ENCODE data around the gene IRF3.

The IRF3 gene

GRCh38 chr19:49664171-49665035 lies 1.3 kb downstream of the IRF3 start:
- DNase-seq (peak; percentile 82 to 85), ATAC-seq (peak; percentile 74)
- peaks cover 45% of the 10 kb centered on the region for H3K4me1 Mint-ChIP-seq
- H3K9me3 Mint-ChIP-seq, result no peaks in the 10 kb centered on the region
- H3K27me3 Mint-ChIP-seq, result no peaks in the 10 kb centered on the region
- peak overlapping the region; percentile 91 to 97 for H3K4me3 Mint-ChIP-seq
- peak overlapping the region; percentile 92 to 97 for H3K27ac Mint-ChIP-seq

DNA sequence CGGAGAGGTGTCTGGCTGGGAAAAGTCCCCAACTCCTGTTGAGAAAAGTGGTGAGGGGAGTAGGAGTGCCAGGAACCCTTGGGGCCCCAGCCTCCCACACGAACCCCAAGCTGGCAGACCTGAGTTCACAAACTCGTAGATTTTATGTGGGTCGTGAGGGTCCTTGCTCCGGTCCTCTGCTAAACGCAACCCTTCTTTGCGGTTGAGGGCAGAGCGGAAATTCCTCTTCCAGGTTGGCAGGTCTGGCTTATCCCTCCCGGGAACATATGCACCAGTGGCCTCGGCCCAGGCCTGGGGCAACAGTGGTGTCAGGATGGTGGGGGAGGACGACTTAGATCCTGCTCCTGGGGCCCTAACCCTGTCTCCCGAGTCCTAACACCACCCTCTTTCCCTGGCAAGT lies 2.4 kb downstream of the IRF3 start:
- DNase-seq, result no peak
- Mint-ChIP-seq H3K4me1 (peaks cover 56% of the 10 kb centered on the region), H3K4me3 (peak overlapping the region; percentile 91 to 97)

DNA sequence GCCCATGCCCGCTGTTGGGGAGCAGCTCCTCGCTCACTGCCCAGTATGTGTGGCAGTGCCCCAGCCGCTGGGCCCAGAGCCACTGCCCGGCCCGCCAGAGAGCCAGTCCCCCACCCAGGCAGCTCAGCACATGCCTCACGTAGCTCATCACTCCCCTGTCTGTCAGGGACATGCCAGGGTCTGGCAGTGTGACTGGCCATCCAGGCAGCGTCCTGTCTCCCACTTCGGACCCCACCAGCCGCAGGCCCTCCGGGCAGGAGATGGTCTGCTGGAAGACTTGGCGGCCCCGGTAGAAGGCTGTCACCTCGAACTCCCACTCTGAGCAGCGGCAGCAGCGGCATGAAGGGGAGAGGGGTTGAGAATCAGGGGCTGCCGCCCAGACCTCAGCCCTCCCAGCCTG lies 3.6 kb downstream of the IRF3 start:
- Mint-ChIP-seq H3K9me3 (no peaks in the 10 kb centered on the region), H3K4me1 (peaks cover 57% of the 10 kb centered on the region), H3K27me3 (no peaks in the 10 kb centered on the region), H3K27ac (no peak overlapping the region), H3K4me3 (no peak overlapping the region)
- ATAC-seq (no peak), DNase-seq (no peak)

More for the DNA sequence above, 2.4 kb downstream of the IRF3 start:
- Mint-ChIP-seq H3K27me3 (no peaks in the 10 kb centered on the region), H3K27ac (peak overlapping the region in 1 of 2 donors; percentile 92), H3K9me3 (no peaks in the 10 kb centered on the region)
- no peak for ATAC-seq

GRCh38 chr19:49660338-49660961 lies 5.2 kb downstream of the IRF3 start:
- H3K4me3 Mint-ChIP-seq, result no peak overlapping the region
- DNase-seq, result no peak
- ATAC-seq, result no peak
- peaks cover 48% of the 10 kb centered on the region for H3K4me1 Mint-ChIP-seq
- no peaks in the 10 kb centered on the region for H3K27me3 Mint-ChIP-seq
- H3K27ac Mint-ChIP-seq, result no peak overlapping the region
- no peaks in the 10 kb centered on the region for H3K9me3 Mint-ChIP-seq

DNA sequence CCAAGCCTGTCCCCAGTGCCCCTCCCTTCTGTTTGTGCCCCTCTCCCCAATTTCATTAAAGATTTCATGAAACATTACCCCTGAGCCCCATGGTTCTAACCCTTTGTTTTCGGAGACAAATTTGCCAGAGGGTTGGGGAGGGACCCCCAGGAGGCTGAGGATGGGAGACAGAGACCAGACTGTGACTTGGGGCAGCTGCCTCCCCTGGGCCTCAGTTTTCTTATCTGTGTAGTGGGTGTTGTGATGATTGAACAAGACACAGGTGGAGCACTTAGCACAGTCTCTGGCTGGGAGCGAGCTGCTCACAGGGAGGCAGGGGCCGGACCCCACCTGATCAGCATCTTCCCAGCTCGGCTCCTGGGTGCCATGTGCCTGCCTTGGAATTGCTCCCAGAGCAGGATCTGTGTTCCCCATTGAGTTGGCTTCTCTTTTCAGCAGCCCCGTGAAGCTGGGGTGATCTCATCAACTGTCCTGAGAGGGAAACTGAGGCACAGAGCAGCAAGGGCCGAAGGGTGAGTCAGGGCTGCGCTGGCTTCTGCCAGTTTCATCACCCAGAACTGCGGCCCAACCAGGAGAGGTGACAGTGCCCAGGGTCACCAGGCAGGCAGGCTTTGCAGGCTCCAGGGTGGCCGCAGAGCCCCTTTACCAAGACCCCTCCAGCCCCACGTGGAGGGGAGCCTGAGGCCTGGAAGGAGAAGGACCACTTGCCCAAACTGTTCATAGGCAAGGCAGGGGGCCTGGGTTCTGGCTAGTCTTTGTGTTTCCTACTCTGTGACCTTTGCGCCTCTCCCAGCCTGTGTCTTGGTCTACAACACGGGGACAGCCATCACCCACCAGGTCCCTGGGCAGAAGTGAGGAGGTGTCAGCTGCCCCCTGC lies 6.9 kb downstream of the IRF3 start:
- H3K4me3 Mint-ChIP-seq, result no peak overlapping the region
- ATAC-seq (no peak), DNase-seq (no peak)
- no peaks in the 10 kb centered on the region for H3K9me3 Mint-ChIP-seq
- peak overlapping the region in 1 of 2 donors; percentile 92 for H3K27ac Mint-ChIP-seq
- H3K27me3 Mint-ChIP-seq, result no peaks in the 10 kb centered on the region
- H3K4me1 Mint-ChIP-seq, result peaks cover 41% of the 10 kb centered on the region

DNA sequence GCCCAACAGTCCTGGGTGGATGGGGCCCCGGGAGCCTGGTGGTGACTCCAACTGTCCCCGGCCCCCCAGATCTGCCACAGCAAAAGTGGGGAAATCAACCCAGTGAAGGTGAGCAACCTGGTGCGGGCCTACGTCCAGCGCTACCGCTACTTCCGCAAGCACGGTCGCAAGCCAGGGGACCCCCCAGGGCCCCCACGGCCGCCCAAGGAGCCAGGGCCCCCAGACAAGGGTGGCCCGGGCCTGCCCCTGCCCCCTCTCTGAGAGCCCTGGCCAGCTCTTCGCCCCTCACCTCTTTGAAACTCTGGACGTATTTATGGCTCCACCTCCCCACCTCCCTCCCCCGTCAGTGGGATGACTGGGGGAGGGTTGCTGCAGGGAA lies 7.5 kb downstream of the IRF3 start:
- ATAC-seq, result no peak
- H3K27me3 Mint-ChIP-seq, result no peaks in the 10 kb centered on the region
- H3K4me1 Mint-ChIP-seq, result peaks cover 34% of the 10 kb centered on the region
- no peak for DNase-seq
- H3K9me3 Mint-ChIP-seq, result no peaks in the 10 kb centered on the region
- H3K4me3 Mint-ChIP-seq, result no peak overlapping the region
- H3K27ac Mint-ChIP-seq, result no peak overlapping the region

- H3K4me3 Mint-ChIP-seq, result no peak overlapping the region
- H3K27me3 Mint-ChIP-seq, result no peaks in the 10 kb centered on the region
- H3K4me1 Mint-ChIP-seq, result peaks cover 29% of the 10 kb centered on the region
- no peaks in the 10 kb centered on the region for H3K9me3 Mint-ChIP-seq
- peak overlapping the region in 1 of 2 donors; percentile 85 for H3K27ac Mint-ChIP-seq
- DNase-seq (no peak), ATAC-seq (no peak)
Observed at GRCh38 chr19:49657493-49658138, 8.0 kb downstream of the IRF3 start.

DNA sequence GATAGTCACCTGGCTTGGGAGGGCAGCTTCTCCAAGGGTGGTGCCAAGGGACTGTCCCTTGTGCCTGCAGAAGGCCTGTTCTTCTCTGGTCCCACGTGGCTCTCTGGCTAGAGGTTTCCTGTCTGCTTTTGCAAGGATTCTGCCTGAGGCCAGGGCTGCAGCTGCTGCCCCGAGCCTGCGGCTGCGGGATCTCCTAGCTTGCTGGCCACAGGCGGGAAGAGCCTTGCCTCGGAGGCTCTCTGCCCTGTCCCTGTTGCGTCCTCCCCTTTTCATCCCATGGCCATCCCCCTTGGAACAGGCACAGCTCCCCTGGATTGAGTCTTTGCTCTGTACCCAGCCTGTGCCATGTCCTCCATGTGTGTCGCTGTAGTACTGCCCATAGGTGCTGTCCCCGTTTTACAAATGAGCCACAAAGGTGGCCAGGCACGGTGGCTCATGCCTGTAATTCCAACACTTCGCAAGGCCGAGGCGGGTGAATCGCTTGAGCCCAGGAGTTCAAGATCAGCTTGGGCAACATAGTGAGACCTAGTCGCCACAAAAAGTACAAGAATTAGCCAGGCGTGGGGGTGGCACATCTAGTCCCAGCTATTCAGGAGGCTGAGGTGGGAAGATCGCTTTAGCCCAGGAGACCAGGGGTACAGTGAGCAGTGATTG lies 9.1 kb downstream of the IRF3 start:
- peaks cover 25% of the 10 kb centered on the region for H3K4me1 Mint-ChIP-seq
- H3K27ac Mint-ChIP-seq, result peak overlapping the region in 1 of 2 donors; percentile 58
- no peak for ATAC-seq

DNA sequence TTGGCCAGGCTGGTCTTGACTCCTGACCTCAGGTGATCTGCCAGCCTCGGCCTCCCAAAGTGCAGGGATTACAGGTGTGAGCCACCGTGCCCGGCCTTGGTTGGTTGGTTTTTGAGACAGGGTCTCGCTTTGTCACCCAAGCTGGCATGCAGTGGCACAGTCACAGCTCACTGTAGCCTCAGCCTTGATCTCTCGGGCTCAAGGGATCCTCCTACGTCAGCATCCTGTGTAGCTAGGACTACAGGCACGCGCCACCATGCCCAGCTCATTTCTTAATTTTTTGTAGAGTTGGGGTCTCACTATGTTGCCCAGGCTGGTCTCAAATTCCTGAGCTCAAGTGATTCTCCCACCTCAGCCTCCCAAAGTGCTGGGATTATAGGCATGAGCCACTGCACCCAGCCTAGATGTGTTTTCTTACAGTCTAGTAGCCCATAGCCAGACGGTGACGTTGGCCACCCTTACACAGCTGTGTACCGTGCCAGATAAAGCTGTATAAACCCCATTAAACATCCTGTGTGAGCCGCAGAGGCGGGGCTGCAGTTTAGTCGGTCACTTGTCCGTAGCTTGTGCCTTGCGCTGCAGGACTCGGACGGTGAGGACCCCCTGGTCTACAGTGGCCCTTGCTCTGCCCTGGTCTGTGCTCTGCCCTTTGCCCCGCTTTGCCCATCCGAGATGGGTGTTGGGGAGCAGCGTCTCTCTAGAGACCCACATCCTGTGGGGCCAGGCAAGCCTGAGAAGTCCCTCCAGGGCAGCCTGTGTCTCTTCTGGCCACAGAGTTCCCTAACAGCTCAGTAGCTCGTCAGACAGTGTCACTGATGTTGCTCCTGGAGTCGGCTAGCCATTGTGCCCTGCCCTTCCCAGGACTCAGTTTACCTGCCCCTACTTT lies 9.8 kb downstream of the IRF3 start:
- DNase-seq (no peak), ATAC-seq (no peak)
- Mint-ChIP-seq H3K27ac (no peak overlapping the region), H3K27me3 (no peaks in the 10 kb centered on the region), H3K4me3 (no peak overlapping the region), H3K4me1 (peaks cover 25% of the 10 kb centered on the region), H3K9me3 (no peaks in the 10 kb centered on the region)

More for the DNA sequence above, 9.1 kb downstream of the IRF3 start:
- Mint-ChIP-seq H3K4me3 (no peak overlapping the region), H3K27me3 (no peaks in the 10 kb centered on the region), H3K9me3 (no peaks in the 10 kb centered on the region)
- no peak for DNase-seq

DNA sequence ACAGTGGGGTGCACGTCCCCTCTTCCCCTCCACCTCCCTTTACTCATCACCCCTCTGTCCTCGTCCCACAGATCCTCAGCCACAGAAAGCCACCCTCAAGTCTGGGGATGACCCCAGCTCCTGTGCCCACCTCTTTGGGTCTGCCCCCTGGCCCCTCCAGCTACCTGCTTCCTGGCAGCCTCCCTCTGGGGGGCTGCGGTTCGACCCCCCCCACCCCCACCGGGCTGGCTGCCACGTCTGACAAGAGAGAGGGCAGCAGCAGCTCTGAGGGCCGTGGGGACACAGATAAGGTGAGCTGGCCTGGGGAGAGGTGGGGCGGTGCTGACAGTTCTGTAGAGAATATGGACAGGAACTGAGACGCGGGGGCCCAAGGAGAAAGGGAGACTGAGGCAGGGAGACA lies 11.1 kb downstream of the IRF3 start:
- ATAC-seq, result no peak
- no peaks in the 10 kb centered on the region for H3K27me3 Mint-ChIP-seq
- no peak for DNase-seq
- no peak overlapping the region for H3K27ac Mint-ChIP-seq
- no peak overlapping the region for H3K4me3 Mint-ChIP-seq
- peaks cover 20% of the 10 kb centered on the region for H3K4me1 Mint-ChIP-seq
- no peaks in the 10 kb centered on the region for H3K9me3 Mint-ChIP-seq

DNA sequence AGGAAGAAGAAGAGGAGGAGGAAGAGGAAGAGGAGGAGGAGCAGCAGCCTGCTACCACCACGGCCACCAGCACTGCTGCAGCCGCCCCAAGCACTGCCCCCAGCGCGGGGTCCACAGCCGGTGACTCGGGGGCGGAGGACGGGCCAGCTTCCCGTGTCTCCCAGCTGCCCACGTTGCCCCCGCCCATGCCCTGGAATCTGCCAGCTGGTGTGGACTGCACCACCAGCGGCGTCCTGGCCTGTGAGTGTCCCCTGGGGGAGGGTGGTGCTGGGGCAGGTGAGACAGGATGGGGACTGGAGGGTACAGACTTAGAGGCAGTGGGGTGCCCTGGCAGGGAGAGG lies 12.2 kb downstream of the IRF3 start:
- no peak for DNase-seq
- H3K27me3 Mint-ChIP-seq, result no peaks in the 10 kb centered on the region
- H3K27ac Mint-ChIP-seq, result peak overlapping the region in 1 of 2 donors; percentile 94
- peak; percentile 10 for ATAC-seq
- no peaks in the 10 kb centered on the region for H3K9me3 Mint-ChIP-seq
- H3K4me3 Mint-ChIP-seq, result no peak overlapping the region
- peaks cover 8% of the 10 kb centered on the region for H3K4me1 Mint-ChIP-seq

- no peaks in the 10 kb centered on the region for H3K9me3 Mint-ChIP-seq
- DNase-seq (no peak), ATAC-seq (no peak)
- no peak overlapping the region for H3K4me3 Mint-ChIP-seq
- peak overlapping the region in 1 of 2 donors; percentile 55 for H3K27ac Mint-ChIP-seq
- no peaks in the 10 kb centered on the region for H3K27me3 Mint-ChIP-seq
- peaks cover 5% of the 10 kb centered on the region for H3K4me1 Mint-ChIP-seq
Observed at GRCh38 chr19:49652551-49653465, 12.8 kb downstream of the IRF3 start.

DNA sequence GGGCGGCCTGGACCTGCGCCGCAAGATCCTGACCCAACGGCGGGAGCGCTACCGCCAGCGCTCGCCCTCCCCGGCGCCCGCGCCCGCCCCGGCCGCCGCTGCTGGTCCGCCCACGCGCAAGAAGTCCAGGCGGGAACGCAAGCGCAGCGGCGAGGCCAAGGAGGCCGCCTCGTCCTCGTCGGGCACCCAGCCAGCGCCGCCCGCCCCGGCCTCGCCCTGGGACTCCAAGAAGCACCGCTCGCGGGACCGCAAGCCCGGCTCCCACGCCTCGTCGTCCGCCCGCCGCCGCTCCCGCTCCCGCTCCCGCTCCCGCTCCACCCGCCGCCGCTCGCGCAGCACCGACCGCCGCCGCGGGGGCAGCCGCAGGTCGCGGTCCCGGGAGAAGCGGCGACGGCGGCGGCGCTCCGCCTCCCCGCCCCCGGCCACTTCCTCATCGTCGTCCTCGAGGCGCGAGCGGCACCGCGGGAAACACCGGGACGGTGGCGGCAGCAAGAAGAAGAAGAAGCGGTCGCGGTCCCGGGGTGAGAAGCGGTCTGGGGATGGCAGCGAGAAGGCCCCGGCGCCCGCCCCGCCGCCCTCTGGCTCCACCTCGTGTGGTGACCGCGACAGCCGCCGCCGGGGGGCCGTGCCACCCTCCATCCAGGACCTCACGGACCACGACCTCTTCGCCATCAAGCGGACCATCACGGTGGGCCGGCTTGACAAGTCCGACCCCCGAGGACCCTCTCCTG lies 13.7 kb downstream of the IRF3 start:
- H3K4me1 Mint-ChIP-seq, result peaks cover 2% of the 10 kb centered on the region
- H3K27me3 Mint-ChIP-seq, result no peaks in the 10 kb centered on the region
- no peak for DNase-seq
- ATAC-seq, result peak; percentile 40
- H3K9me3 Mint-ChIP-seq, result no peaks in the 10 kb centered on the region
- no peak overlapping the region for H3K4me3 Mint-ChIP-seq
- H3K27ac Mint-ChIP-seq, result no peak overlapping the region

All from stimulated activated naive CD8-positive, alpha-beta T cell treated with anti-CD3 and anti-CD28 coated beads, Interleukin-15, amount 100 ng/mL, for 72 hours (primary cell).